SH-SY5Y (cell line): ENCODE data around the gene MIER1.

Experiments
- GATA2 ChIP-seq: IDR thresholded peaks from 2 replicates; pipeline ENCODE4 v1.6.1; 2011; ENCODE audit warnings: mild to moderate bottlenecking, low read depth, low read length
- GATA3 ChIP-seq: IDR thresholded peaks from 2 replicates; pipeline ENCODE4 v1.6.1; 2011; ENCODE audit warnings: low read depth, mild to moderate bottlenecking, low read length, moderate library complexity

Gene MIER1

GRCh38 chr1:66931590-66931989 lies 6.8 kb downstream of the MIER1 start:
- no peak for TF ChIP-seq GATA2
- TF ChIP-seq GATA3: no peak

DNA sequence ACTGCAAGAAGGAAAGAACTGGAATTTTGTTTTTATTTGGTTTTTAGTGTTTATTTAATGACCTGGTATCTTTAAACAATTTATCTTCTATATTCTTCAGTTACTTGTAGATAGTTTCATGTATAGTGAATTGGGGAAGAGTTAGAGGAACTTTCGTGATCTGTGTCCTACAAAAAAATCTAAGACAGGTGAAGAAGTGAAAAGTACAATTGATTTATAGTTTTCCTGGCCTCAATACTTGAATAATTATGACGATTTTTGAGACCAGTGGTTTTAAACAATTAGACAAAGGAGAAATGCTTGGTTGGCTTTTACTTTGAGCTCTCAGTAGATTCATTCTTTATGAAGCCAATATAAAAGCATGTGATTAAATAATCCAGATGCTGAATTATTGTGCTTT lies 7.5 kb downstream of the MIER1 start:
- TF ChIP-seq GATA2: no peak
- TF ChIP-seq GATA3: no peak

DNA sequence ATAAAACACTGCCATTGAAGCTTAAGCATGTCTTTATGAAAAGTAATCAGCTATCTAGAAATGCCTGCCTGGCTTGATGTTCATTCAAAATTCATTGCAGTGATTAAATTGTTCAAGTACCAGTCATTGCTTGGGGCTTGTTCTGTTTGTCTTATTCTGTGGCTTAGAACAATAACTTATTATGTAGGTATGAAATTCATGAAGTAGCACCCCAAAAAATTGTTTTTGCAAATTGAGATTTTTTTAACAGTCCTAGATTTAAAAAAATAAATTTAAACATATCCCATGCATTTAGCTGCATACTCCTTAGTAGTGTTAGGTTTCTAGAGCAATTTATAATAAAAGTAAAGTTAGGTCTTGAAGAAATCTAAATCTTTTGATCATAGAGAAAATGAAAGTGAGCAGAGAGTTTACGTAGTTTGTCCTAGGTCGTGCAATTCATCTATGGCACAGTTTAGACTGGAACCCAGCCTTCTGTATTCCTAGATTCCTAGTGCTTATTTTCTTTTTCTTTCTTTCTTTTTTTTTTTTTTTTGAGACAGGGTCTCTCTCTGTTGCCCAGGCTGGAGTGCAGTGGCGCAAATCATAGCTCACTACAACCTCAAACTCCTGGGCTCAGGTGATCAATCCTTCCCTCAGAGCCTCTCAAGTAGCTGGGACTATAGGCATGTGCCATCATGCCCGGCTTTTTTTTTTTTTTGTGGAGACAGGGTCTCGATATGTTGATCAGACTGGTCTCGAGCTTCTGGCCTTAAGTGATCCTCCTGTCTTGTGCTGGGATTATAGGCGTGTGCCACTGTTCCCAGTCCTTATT lies 9.3 kb downstream of the MIER1 start:
- TF ChIP-seq GATA3 (no peak), GATA2 (no peak)

GRCh38 chr1:66937529-66938234 lies 12.9 kb downstream of the MIER1 start:
- TF ChIP-seq GATA3 (no peak), GATA2 (no peak)

- TF ChIP-seq GATA2: no peak
- TF ChIP-seq GATA3: no peak
Observed at GRCh38 chr1:66938613-66939012, 13.8 kb downstream of the MIER1 start.

- no peak for TF ChIP-seq GATA3
- no peak for TF ChIP-seq GATA2
Observed at GRCh38 chr1:66940981-66941380, 16.2 kb downstream of the MIER1 start.

DNA sequence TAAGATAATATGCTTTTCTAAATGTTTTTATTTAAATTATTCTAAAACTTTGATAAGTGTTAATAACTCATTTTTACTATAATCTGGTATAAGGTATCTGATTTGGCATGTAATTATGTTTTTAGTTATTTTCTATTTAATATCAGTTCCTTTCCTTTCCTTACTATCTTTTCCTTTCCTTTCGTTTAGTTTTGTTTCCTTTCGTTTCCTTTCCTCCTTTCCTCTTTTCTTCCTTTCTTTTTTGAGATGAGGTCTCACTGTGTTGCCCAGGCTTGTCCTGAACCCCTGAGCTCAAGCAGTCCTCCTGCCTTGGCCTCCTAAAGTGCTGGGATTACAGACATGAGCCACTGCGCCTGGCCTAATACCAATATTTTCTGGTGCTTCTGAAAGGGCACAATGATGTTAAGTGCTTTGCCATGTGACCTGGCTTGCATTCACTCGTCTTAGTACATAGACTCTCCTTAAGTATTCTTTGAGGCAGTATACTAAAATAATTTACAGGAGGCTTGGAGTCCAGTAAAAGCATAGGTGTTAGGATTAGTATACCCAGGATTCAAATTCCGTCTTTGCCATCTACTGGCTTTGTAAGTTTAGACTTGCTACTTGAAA lies 18.7 kb downstream of the MIER1 start:
- TF ChIP-seq GATA3 (no peak), GATA2 (no peak)

DNA sequence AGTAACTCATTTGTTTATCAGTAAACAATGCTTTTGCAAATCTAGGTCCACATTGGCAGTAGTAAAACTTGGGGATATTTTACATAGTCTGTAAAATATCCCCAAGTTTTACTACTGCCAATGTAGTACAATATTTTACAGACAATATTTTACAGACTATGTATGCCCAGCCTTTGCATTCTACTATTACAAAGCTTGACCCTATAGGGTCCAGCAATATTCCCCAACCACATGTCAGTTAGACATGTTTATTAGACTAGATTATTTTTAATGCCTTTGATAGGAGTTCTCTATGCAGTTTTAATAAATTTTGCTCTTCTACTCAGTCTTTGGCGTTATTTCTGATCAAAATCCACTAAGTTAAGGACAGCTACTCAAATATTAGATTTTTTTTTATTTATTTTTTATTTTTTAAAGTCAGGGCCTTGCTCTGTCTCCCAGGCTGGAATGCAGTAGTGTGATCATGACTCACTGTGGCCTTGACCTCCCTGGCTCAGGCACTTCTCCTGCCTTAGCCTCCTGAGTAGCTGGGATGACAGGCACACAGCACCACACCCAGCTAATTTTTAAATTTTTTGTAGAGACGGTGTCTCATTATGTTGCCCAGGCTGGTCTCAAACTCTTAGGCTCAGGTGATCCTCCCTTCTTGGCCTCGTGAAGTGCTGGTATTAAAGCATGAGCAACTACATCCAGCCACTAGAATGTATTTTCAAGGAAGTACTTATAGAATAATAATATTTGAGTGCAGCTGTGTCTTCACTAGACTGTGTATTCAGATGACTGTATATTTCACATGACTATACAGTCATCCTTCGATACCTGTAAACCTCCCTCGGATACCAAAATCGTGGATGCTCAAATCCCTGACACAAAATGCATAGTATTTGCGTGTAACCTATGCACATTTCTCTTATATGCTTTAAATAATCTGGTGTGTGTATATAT lies 19.8 kb downstream of the MIER1 start:
- TF ChIP-seq GATA2: no peak
- no peak for TF ChIP-seq GATA3

- no peak for TF ChIP-seq GATA2
- TF ChIP-seq GATA3: no peak
Observed at GRCh38 chr1:66945316-66945715, 20.5 kb downstream of the MIER1 start.

- TF ChIP-seq GATA3 (no peak), GATA2 (no peak)
Observed at GRCh38 chr1:66947267-66947666, 22.5 kb downstream of the MIER1 start.

DNA sequence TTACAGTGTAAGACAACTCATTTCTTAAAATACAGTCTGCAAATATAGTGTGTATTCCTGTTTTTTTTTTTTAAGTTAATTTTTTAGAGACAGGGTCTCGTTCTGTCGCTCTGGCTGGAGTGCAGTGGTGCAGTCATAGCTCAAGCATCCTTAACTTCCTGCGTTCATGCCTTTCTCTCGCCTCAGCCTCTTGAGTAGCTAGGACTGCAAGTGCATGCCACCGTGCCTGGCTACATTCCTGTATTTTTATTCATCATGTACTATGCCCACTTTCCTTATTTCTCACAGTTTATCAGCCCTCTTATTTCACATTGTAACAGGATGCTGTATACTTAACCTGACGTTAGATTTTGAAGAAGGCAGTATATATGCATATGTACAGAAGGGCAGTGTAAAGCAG lies 26.7 kb downstream of the MIER1 start:
- TF ChIP-seq GATA2 (no peak), GATA3 (no peak)

GRCh38 chr1:66954208-66954607 lies 29.4 kb downstream of the MIER1 start:
- no peak for TF ChIP-seq GATA2
- TF ChIP-seq GATA3: no peak

GRCh38 chr1:66957938-66958337 lies 33.1 kb downstream of the MIER1 start:
- TF ChIP-seq GATA3: no peak
- no peak for TF ChIP-seq GATA2

GRCh38 chr1:66968574-66968973 lies 43.8 kb downstream of the MIER1 start:
- TF ChIP-seq GATA3 (no peak), GATA2 (no peak)
